DND-41 (cell line): ENCODE measurements around the gene LTB4R.
"Not testable (repeated sequence)": the region's sequence is repeated elsewhere in the genome, so short reads cannot be mapped to it uniquely, and the experiment has no call there.

Experiments used
- ATAC-seq: fragments of 200-7000 bp; cut with Tn5 transposase; 3 replicates; pipeline ENCODE4 v1.9.1; 2021; ENCODE audit warnings: low read depth; ENCODE audit not compliant: insufficient read depth
- DNase-seq: peaks from one replicate; pipeline ENCODE4 v3.0.0-alpha.2; 2020
- H2AFZ ChIP-seq: 2 replicates; pipeline ENCODE4 v1.6.0; 2012; ENCODE audit warnings: low read depth, low read length
- H3K27ac ChIP-seq: 2 replicates; pipeline ENCODE4 v1.5.1; 2012; ENCODE audit warnings: low read length, inconsistent platforms
- H3K27me3 ChIP-seq: fragments of 200-600 bp; sonication (generic); 2 replicates; pipeline ENCODE4 v1.6.0; 2012; ENCODE audit warnings: low read length, mild to moderate bottlenecking, inconsistent platforms; ENCODE audit not compliant: insufficient read depth, poor library complexity
- H3K36me3 ChIP-seq: 2 replicates; pipeline ENCODE4 v1.5.1; 2012; ENCODE audit warnings: low read length, inconsistent platforms; ENCODE audit not compliant: insufficient read depth
- H3K4me1 ChIP-seq: 2 replicates; pipeline ENCODE4 v1.5.1; 2012; ENCODE audit warnings: mild to moderate bottlenecking, low read length; ENCODE audit not compliant: insufficient read depth
- H3K4me2 ChIP-seq: 2 replicates; pipeline ENCODE4 v1.6.0; 2012; ENCODE audit warnings: mild to moderate bottlenecking, moderate library complexity, low read length, inconsistent platforms; ENCODE audit not compliant: insufficient read depth
- H3K4me3 ChIP-seq, 2 experiments: fragments of 200-600 bp in 1 of 2; shearing (Covaris generic) in 1 of 2; 2 replicates each; pipeline ENCODE4 v1.5.1; 2012 to 2016; ENCODE audit warnings: inconsistent platforms in 2 of 2, low read length in 2 of 2, mild to moderate bottlenecking in 2 of 2, low read depth in 1 of 2, moderate library complexity in 1 of 2
- H3K79me2 ChIP-seq: 2 replicates; pipeline ENCODE4 v1.6.0; 2012; ENCODE audit warnings: low read length, inconsistent platforms; ENCODE audit not compliant: insufficient read depth
- H3K9ac ChIP-seq: 2 replicates; pipeline ENCODE4 v1.6.0; 2012; ENCODE audit warnings: low read depth, mild to moderate bottlenecking, inconsistent platforms, low read length, moderate library complexity
- H3K9me3 ChIP-seq: 2 replicates; pipeline ENCODE4 v1.5.1; 2012; ENCODE audit warnings: low read length, moderate library complexity, mild to moderate bottlenecking, inconsistent platforms; ENCODE audit not compliant: insufficient read depth, severe bottlenecking
- H4K20me1 ChIP-seq: 2 replicates; pipeline ENCODE4 v1.6.0; 2012; ENCODE audit warnings: low read length; ENCODE audit not compliant: insufficient read depth
- EZH2 ChIP-seq: IDR thresholded peaks from 3 replicates; pipeline ENCODE4 v1.6.1; 2012; ENCODE audit warnings: borderline replicate concordance, low read depth, mild to moderate bottlenecking, moderate library complexity, low read length, inconsistent platforms; ENCODE audit not compliant: severe bottlenecking
- TF ChIP-seq, protein P1 (sequence below): IDR thresholded peaks from 2 replicates; pipeline ENCODE4 v1.5.1; 2012; ENCODE audit warnings: borderline replicate concordance, low read length, moderate library complexity, mild to moderate bottlenecking; ENCODE audit not compliant: poor library complexity, severe bottlenecking; ENCODE audit errors: extremely low read depth

LTB4R gene

GRCh38 chr14:24325041-24325530 is 13.8 kb downstream of the LTB4R start:
- H4K20me1 ChIP-seq: peaks cover 6% of the 10 kb centered on the region; the same call in 1 of the 2 replicates
- no peaks in the 10 kb centered on the region for H3K36me3 ChIP-seq
- peaks cover 6% of the 10 kb centered on the region; the same call in 1 of the 2 replicates for H3K4me1 ChIP-seq
- H3K9ac ChIP-seq: no peak overlapping the region
- no peaks in the 10 kb centered on the region for H3K27me3 ChIP-seq
- H3K4me2 ChIP-seq: no peak overlapping the region
- H2AFZ ChIP-seq: no peak overlapping the region
- DNase-seq (no peak), ATAC-seq (no peak)
- H3K79me2 ChIP-seq: no peaks in the 10 kb centered on the region
- H3K27ac ChIP-seq: no peak overlapping the region
- no peak overlapping the region for H3K4me3 ChIP-seq
- TF ChIP-seq EZH2: no peak
- TF ChIP-seq, protein P1, sequence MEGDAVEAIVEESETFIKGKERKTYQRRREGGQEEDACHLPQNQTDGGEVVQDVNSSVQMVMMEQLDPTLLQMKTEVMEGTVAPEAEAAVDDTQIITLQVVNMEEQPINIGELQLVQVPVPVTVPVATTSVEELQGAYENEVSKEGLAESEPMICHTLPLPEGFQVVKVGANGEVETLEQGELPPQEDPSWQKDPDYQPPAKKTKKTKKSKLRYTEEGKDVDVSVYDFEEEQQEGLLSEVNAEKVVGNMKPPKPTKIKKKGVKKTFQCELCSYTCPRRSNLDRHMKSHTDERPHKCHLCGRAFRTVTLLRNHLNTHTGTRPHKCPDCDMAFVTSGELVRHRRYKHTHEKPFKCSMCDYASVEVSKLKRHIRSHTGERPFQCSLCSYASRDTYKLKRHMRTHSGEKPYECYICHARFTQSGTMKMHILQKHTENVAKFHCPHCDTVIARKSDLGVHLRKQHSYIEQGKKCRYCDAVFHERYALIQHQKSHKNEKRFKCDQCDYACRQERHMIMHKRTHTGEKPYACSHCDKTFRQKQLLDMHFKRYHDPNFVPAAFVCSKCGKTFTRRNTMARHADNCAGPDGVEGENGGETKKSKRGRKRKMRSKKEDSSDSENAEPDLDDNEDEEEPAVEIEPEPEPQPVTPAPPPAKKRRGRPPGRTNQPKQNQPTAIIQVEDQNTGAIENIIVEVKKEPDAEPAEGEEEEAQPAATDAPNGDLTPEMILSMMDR: no peak
- no peaks in the 10 kb centered on the region for H3K9me3 ChIP-seq

- Histone ChIP-seq H4K20me1 (peaks cover 11% of the 10 kb centered on the region; the same call in 1 of the 2 replicates), H2AFZ (no peak overlapping the region), H3K4me1 (peaks cover 6% of the 10 kb centered on the region; the same call in 1 of the 2 replicates), H3K9ac (no peak overlapping the region), H3K27me3 (no peaks in the 10 kb centered on the region), H3K4me2 (no peak overlapping the region), H3K9me3 (no peaks in the 10 kb centered on the region), H3K79me2 (no peaks in the 10 kb centered on the region), H3K27ac (no peak overlapping the region), H3K36me3 (no peaks in the 10 kb centered on the region), H3K4me3 (no peak overlapping the region)
- DNase-seq: no peak
- TF ChIP-seq EZH2: no peak
- TF ChIP-seq, protein P1: no peak
- ATAC-seq: no peak
Measured at GRCh38 chr14:24325963-24326362, 14.7 kb downstream of the LTB4R start.

- H3K4me3 ChIP-seq: no peak overlapping the region
- no peak for ATAC-seq
- TF ChIP-seq EZH2: no peak
- H3K9ac ChIP-seq: no peak overlapping the region
- no peak overlapping the region for H3K4me2 ChIP-seq
- H3K79me2 ChIP-seq: no peaks in the 10 kb centered on the region
- H3K27me3 ChIP-seq: no peaks in the 10 kb centered on the region
- H3K27ac ChIP-seq: no peak overlapping the region
- H3K9me3 ChIP-seq: no peaks in the 10 kb centered on the region
- H3K36me3 ChIP-seq: no peaks in the 10 kb centered on the region
- no peak overlapping the region; the same call in 1 of the 2 replicates for H2AFZ ChIP-seq
- peaks cover 14% of the 10 kb centered on the region for H3K4me1 ChIP-seq
- DNase-seq: peak; percentile 20
- peaks cover 12% of the 10 kb centered on the region for H4K20me1 ChIP-seq
Measured at GRCh38 chr14:24327303-24327702, 16.0 kb downstream of the LTB4R start.

DNA sequence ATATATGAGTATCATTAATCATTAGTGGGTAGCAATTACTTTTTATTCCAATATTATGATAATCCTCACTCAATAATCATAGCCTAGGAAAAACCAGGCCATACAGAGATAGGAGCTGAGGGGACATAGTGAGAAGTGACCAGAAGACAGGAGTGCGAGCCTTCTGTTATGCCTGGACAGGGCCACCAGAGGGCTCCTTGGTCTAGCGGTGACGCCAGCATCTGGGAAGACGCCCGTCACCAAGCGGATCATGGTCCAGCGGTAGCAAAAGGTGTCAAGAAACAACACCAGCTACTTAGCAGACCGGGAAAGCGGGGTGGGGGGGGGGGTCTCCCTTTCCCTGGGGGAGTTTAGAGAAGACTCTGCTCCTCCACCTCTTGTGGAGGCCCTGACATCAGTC is 16.6 kb downstream of the LTB4R start:
- not testable (repeated sequence) for H3K36me3 ChIP-seq, H3K27me3 ChIP-seq, ATAC-seq, H2AFZ ChIP-seq, H3K9me3 ChIP-seq, H3K4me3 ChIP-seq, H3K27ac ChIP-seq, H3K9ac ChIP-seq, H3K4me2 ChIP-seq, H3K79me2 ChIP-seq
- TF ChIP-seq, protein P1: peak; percentile 21
- Histone ChIP-seq H3K4me1 (peaks cover 15% of the 10 kb centered on the region), H4K20me1 (peaks cover 18% of the 10 kb centered on the region)
- DNase-seq: peak; percentile 28
